B cell (primary cell): Measurements from ENCODE around the gene SH2D5. TPM values are rescaled to one million over a fixed set of nuclear protein-coding genes. Genes with fewer than 3 reads are reported as not detected.
A peak's percentile ranks its signal among the peaks of the same experiment; 100 is the strongest.

Experiments
- ATAC-seq: fragments of 200-7000 bp; cut with Tn5 transposase; one replicate; pipeline ENCODE4 v1.10.0; 2021; ENCODE audit warnings: low read depth, mild to moderate bottlenecking, moderate number of reproducible peaks, moderate library complexity
- CTCF ChIA-PET: fragments of 350-600 bp; sonication (Branson Sonifier 250); formaldehyde crosslinking; loops from one replicate; lab custom pipeline; 2021; ENCODE audit warnings: antibody characterized with exemption, inconsistent platforms; lab: Charles Lee
- POLR2A ChIA-PET: fragments of 350-600 bp; sonication (Branson Sonifier 250); formaldehyde crosslinking; loops from one replicate; lab custom pipeline; 2021; ENCODE audit warnings: antibody characterized with exemption; lab: Charles Lee
- DNase-seq: peaks from one replicate; pipeline ENCODE4 v3.0.0; 2013
- H2AFZ ChIP-seq: 2 replicates; pipeline ENCODE4 v1.6.1; 2012; ENCODE audit warnings: mild to moderate bottlenecking, low read depth, low read length; ENCODE audit not compliant: insufficient read depth, poor library complexity, severe bottlenecking
- H3K27ac ChIP-seq, 2 donors: 1 replicate in 1 of 2; 2 replicates in 1 of 2; pipeline ENCODE4 v1.5.1; 2012 to 2013; ENCODE audit warnings: low read length in 2 of 2, mild to moderate bottlenecking in 2 of 2, moderate library complexity in 1 of 2
- H3K27me3 ChIP-seq, 4 experiments: fragments of 200-600 bp in 1 of 4; sonication (generic) in 1 of 4; replicated peaks in 1 of 4; 1 replicate in 2 of 4; 2 replicates in 2 of 4; pipeline versions ENCODE4 v1.6.1 to v1.7.0; 2013 to 2016; ENCODE audit warnings: low read length in 3 of 4, mild to moderate bottlenecking in 2 of 4, mixed read lengths in 1 of 4, moderate library complexity in 1 of 4; ENCODE audit not compliant: insufficient read depth in 4 of 4, control insufficient read depth in 3 of 4; ENCODE audit errors: control extremely low read depth in 1 of 4
- H3K36me3 ChIP-seq, 2 experiments: replicated peaks in 1 of 2; 1 replicate in 1 of 2; 2 replicates in 1 of 2; pipeline versions ENCODE4 v1.6.1 to v1.7.1; 2013; ENCODE audit warnings: low read length in 1 of 2; ENCODE audit not compliant: insufficient read depth in 2 of 2, control insufficient read depth in 1 of 2; ENCODE audit errors: control extremely low read depth in 1 of 2, extremely low read depth in 1 of 2
- H3K4me1 ChIP-seq, 2 donors: fragments of 200-600 bp in 1 of 2; sonication (generic) in 1 of 2; 1 replicate in 1 of 2; 2 replicates in 1 of 2; pipeline versions ENCODE4 v1.5.1 to v1.6.1; 2013 to 2017; ENCODE audit warnings: low read length in 2 of 2; ENCODE audit not compliant: control insufficient read depth in 2 of 2, insufficient read depth in 2 of 2
- H3K4me2 ChIP-seq: replicated peaks from 2 replicates; pipeline ENCODE3; 2012; ENCODE audit warnings: mild to moderate bottlenecking, low read depth, low read length; ENCODE audit not compliant: poor library complexity, severe bottlenecking
- H3K4me3 ChIP-seq, 5 experiments: fragments of 200-600 bp in 1 of 5; sonication (generic) in 1 of 5; 1 replicate in 3 of 5; 2 replicates in 2 of 5; pipeline versions ENCODE4 v1.5.1 to v1.7.0; 2011 to 2016; ENCODE audit warnings: low read length in 4 of 5, mild to moderate bottlenecking in 4 of 5, low read depth in 2 of 5, control low read depth in 1 of 5, moderate library complexity in 1 of 5; ENCODE audit not compliant: insufficient read depth in 1 of 5; ENCODE audit errors: control extremely low read depth in 1 of 5, extremely low read depth in 1 of 5
- H3K79me2 ChIP-seq: fragments of 200-600 bp; sonication (generic); one replicate; pipeline ENCODE4 v1.6.0; 2016; ENCODE audit warnings: low read length; ENCODE audit not compliant: control insufficient read depth, insufficient read depth
- H3K9ac ChIP-seq: fragments of 200-600 bp; sonication (generic); 2 replicates; pipeline ENCODE4 v1.6.1; 2017; ENCODE audit warnings: mild to moderate bottlenecking, low read length, moderate library complexity
- H3K9me3 ChIP-seq, 3 donors: one replicate each; pipeline versions ENCODE4 v1.6.1 to v1.7.1; 2013; ENCODE audit warnings: low read length in 2 of 3; ENCODE audit not compliant: control insufficient read depth in 2 of 3, insufficient read depth in 1 of 3; ENCODE audit errors: control extremely low read depth in 1 of 3
- H4K20me1 ChIP-seq: 2 replicates; pipeline ENCODE4 v1.6.0; 2012; ENCODE audit warnings: mild to moderate bottlenecking, low read length; ENCODE audit not compliant: insufficient read depth, control insufficient read depth, poor library complexity, severe bottlenecking
- H3K27ac Mint-ChIP-seq: one replicate; pipeline ENCODE4 v1.8.0; 2021; ENCODE audit warnings: mixed read lengths
- H3K27me3 Mint-ChIP-seq: one replicate; pipeline ENCODE4 v1.8.0; 2021; ENCODE audit warnings: mixed read lengths
- H3K4me1 Mint-ChIP-seq: one replicate; pipeline ENCODE4 v1.8.0; 2021; ENCODE audit warnings: mixed read lengths
- H3K4me3 Mint-ChIP-seq: one replicate; pipeline ENCODE4 v1.8.0; 2021; ENCODE audit warnings: mixed read lengths
- H3K9me3 Mint-ChIP-seq: one replicate; pipeline ENCODE4 v1.8.0; 2022; ENCODE audit warnings: mixed read lengths; ENCODE audit not compliant: insufficient read depth
- CTCF ChIP-seq: fragments of 200-600 bp; IDR thresholded peaks from one replicate; pipeline ENCODE4 v1.8.0; 2022; ENCODE audit warnings: antibody characterized with exemption, mild to moderate bottlenecking
- EZH2 ChIP-seq: IDR thresholded peaks from 2 replicates; pipeline ENCODE4 v1.6.1; 2012; ENCODE audit warnings: borderline replicate concordance, low read depth, mild to moderate bottlenecking, moderate library complexity, low read length; ENCODE audit not compliant: insufficient read depth, poor library complexity, severe bottlenecking
- WGBS: methylation state at CpG from one replicate; pipeline ENCODE4 v1.1.5; 2013; ENCODE audit warnings: missing lambda C conversion rate; ENCODE audit not compliant: insufficient coverage; 5-methylcytosine and 5-hydroxymethylcytosine counted together
- intact Hi-C: fragments of 100-400 bp; cut with micrococcal nuclease; formaldehyde crosslinking; loops from one replicate; pipeline ENCODE4 v1.10.0; 2022
- polyA plus RNA-seq: library from polyadenylated mRNA; depleted of rRNA; stranded (reverse); fragments of >200 nt; gene quantifications from 2 replicates; pipeline ENCODE4 v1.2.3, GENCODE V29; 2012
- total RNA-seq, 2 donors: library from RNA; stranded (reverse); fragments of 120-200 nt in 1 of 2; gene quantifications; 1 replicate in 1 of 2; 2 replicates in 1 of 2; pipeline versions ENCODE4 v1.2.3 to v1.2.4, GENCODE V29; 2013 to 2022

SH2D5 gene
- total and polyA plus RNA-seq, 2 donors (not counting 1 experiment from before 2014, with no cell fraction given) = 0.30 TPM; not detected in 1

GRCh38 chr1:20735581-20736111 is 3.1 kb upstream of the SH2D5 start:
- ATAC-seq (no peak), DNase-seq (no peak)
- Mint-ChIP-seq H3K27me3 (peaks cover 5% of the 10 kb centered on the region), H3K9me3 (no peaks in the 10 kb centered on the region), H3K4me1 (peaks cover 16% of the 10 kb centered on the region), H3K27ac (no peak overlapping the region), H3K4me3 (no peak overlapping the region)
- WGBS = 98% methylated on average over 5 of the region's 7 CpGs
- Histone ChIP-seq H3K9ac (no peak overlapping the region), H3K4me2 (no peak overlapping the region), H3K4me1 (peaks cover 23 to 25% of the 10 kb centered on the region in 2 donors), H3K79me2 (no peaks in the 10 kb centered on the region), H4K20me1 (no peaks in the 10 kb centered on the region), H2AFZ (no peak overlapping the region), H3K9me3 (peaks cover 0 to 4% (median 0%) of the 10 kb centered on the region in 3 donors), H3K36me3 (peaks cover 0 to 12% of the 10 kb centered on the region in 2 experiments), H3K4me3 (no peak overlapping the region), H3K27ac (no peak overlapping the region), H3K27me3 (peaks cover 0 to 22% (median 8%) of the 10 kb centered on the region in 4 experiments)
- intact Hi-C loops = no loop called here
- TF ChIP-seq EZH2 = no peak
- TF ChIP-seq CTCF = no peak
- ChIA-PET CTCF (no interaction called here), POLR2A (no interaction called here)

GRCh38 chr1:20733360-20733975 is 965 bp upstream of the SH2D5 start:
- 18% methylated on average over 4 of the region's 7 CpGs for WGBS
- peaks cover 27 to 30% of the 10 kb centered on the region in 2 donors for H3K4me1 ChIP-seq
- H3K9ac ChIP-seq = peak overlapping the region; percentile 79
- Mint-ChIP-seq H3K27ac (peak overlapping the region; percentile 86), H3K4me1 (peaks cover 19% of the 10 kb centered on the region), H3K4me3 (peak overlapping the region; percentile 94), H3K27me3 (peaks cover 9% of the 10 kb centered on the region), H3K9me3 (no peaks in the 10 kb centered on the region)
- POLR2A ChIA-PET = interaction anchor here (0.6 to 1.6 kb wide), 2 partner anchors 53 to 1290 kb away, joined by 5 to 10 read pairs; partner anchors contain the start of gene HP1BP3
- ATAC-seq = no peak
- H4K20me1 ChIP-seq = no peaks in the 10 kb centered on the region
- peaks cover 0 to 5% of the 10 kb centered on the region in 2 experiments for H3K36me3 ChIP-seq
- CTCF ChIA-PET = interaction anchor here (0.9 to 1.9 kb wide), 6 partner anchors 12 to 462 kb away, joined by 3 to 9 read pairs (median 4); no protein-coding TSS in a partner anchor
- H3K4me3 ChIP-seq = peak overlapping the region in 4 of 5 experiments; percentile 43 to 70 (median 64)
- no peaks in the 10 kb centered on the region for H3K79me2 ChIP-seq
- H3K9me3 ChIP-seq = peaks cover 0 to 4% (median 0%) of the 10 kb centered on the region in 3 donors
- DNase-seq = no peak
- H2AFZ ChIP-seq = peak overlapping the region; percentile 55
- peaks cover 0 to 35% (median 13%) of the 10 kb centered on the region in 4 experiments for H3K27me3 ChIP-seq
- H3K4me2 ChIP-seq = peak overlapping the region; percentile 100
- intact Hi-C loops = loop anchor here (1.0 to 2.0 kb wide), 2 partner anchors 37 to 53 kb away; partner anchors contain the start of gene HP1BP3
- H3K27ac ChIP-seq = no peak overlapping the region
- no peak for TF ChIP-seq EZH2
- TF ChIP-seq CTCF = peak; percentile 10
